ENCODE measurements around the gene FJX1. TPM values are rescaled to one million over a fixed set of nuclear protein-coding genes. Genes with fewer than 3 reads are reported as not detected.
A peak's percentile ranks its signal among the peaks of the same experiment; 100 is the strongest.

Gene FJX1
- polyA plus RNA-seq, 3 donors, result 0.05 TPM; not detected in 2

DNA sequence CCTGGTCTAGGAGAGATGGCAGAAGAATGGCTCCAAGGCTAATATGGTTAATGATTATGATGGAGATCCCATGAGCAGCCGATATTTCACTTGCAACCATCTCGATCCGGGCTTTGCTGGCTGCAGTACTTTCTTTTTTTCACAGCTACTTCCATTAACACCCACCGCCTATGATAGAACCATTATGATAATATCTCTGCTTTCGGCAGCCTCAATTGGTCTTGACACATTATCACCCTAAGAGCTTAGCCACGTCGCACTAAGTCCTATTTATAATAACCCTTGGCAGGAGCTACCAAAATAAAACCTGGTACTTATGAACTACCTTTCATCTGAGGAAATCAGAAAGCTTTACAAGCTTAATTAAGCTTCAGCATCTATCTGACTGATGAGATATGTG lies 7.6 kb upstream of the FJX1 start:
- Histone ChIP-seq H3K27ac (ENCODE audit: low read depth in 1 of 2, low read length in 2 of 2) (no peak overlapping the region), H3K9me3 (replicated peaks in 1 of 2; ENCODE audit: control insufficient read depth in 1 of 2, insufficient read depth in 1 of 2, low read length in 2 of 2) (no peaks in the 10 kb centered on the region), H4K20me1 (ENCODE audit: insufficient read depth, low read length) (no peaks in the 10 kb centered on the region), H3K4me1 (ENCODE audit: control insufficient read depth in 1 of 2, insufficient read depth in 2 of 2, low read length in 2 of 2) (no peaks in the 10 kb centered on the region), H3K4me2 (replicated peaks; ENCODE audit: extremely low read depth, low read length, poor library complexity, severe bottlenecking) (no peak overlapping the region), H3K79me2 (ENCODE audit: insufficient read depth, low read length) (no peaks in the 10 kb centered on the region), H3K36me3 (replicated peaks in 1 of 2; ENCODE audit: control insufficient read depth in 1 of 2, insufficient read depth in 2 of 2, low read length in 2 of 2) (no peaks in the 10 kb centered on the region), H3K9ac (ENCODE audit: insufficient read depth, low read length, poor library complexity, severe bottlenecking) (no peak overlapping the region), H3K4me3 (replicated peaks in 1 of 3; ENCODE audit: low read depth in 2 of 3, low read length in 3 of 3) (no peak overlapping the region), H2AFZ (ENCODE audit: insufficient read depth, low read depth, low read length, poor library complexity, severe bottlenecking) (no peak overlapping the region), H3K27me3 (ENCODE audit: control insufficient read depth in 2 of 2, insufficient read depth in 2 of 2, low read length in 2 of 2) (peaks cover 6 to 14% of the 10 kb centered on the region in 2 donors)
- H3K36me3 Mint-ChIP-seq, result no peaks in the 10 kb centered on the region
- 97% methylated on average over 6 of the region's 7 CpGs for WGBS (ENCODE audit: insufficient coverage)
- no peak for DNase-seq
- H3K27me3 Mint-ChIP-seq (ENCODE audit: low read depth in 3 of 3), result peaks cover 10 to 33% (median 28%) of the 10 kb centered on the region in 3 donors
- TF ChIP-seq CTCF (IDR thresholded peaks at IDR 0.05), result no peak
- no peak overlapping the region for H3K27ac Mint-ChIP-seq
- no peak overlapping the region for H3K4me3 Mint-ChIP-seq
- intact Hi-C loops (cut with micrococcal nuclease), result loop anchor here (10.0 kb wide), 3 partner anchors 204 to 874 kb away; no protein-coding TSS in a partner anchor
- H3K9me3 Mint-ChIP-seq, result no peaks in the 10 kb centered on the region
- H3K4me1 Mint-ChIP-seq, result no peaks in the 10 kb centered on the region

DNA sequence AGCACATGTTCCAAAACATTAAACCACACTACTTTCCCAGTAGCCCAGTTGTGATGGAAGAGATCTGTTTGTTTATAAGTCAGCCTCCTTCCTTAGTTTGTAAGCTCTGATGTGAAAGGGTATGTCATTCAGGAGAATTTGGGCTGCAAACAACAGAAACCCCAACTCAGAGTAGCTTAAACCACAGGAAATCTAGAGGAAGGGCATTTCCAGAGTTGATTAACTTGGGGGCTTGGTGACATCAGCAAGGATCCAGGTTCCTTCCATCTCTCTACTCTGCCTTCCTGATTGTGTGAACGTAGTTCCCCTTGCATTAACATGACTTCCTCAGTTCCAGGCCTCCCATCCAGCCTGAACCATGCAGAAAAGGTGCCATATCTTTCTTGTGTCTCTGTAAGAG lies 6.5 kb upstream of the FJX1 start:
- Histone ChIP-seq H3K4me2 (replicated peaks; ENCODE audit: extremely low read depth, low read length, poor library complexity, severe bottlenecking) (no peak overlapping the region), H3K79me2 (ENCODE audit: insufficient read depth, low read length) (no peaks in the 10 kb centered on the region), H3K27me3 (ENCODE audit: control insufficient read depth in 2 of 2, insufficient read depth in 2 of 2, low read length in 2 of 2) (peaks cover 13 to 17% of the 10 kb centered on the region in 2 donors), H3K4me1 (ENCODE audit: control insufficient read depth in 1 of 2, insufficient read depth in 2 of 2, low read length in 2 of 2) (no peaks in the 10 kb centered on the region), H3K27ac (ENCODE audit: low read depth in 1 of 2, low read length in 2 of 2) (no peak overlapping the region), H3K9me3 (replicated peaks in 1 of 2; ENCODE audit: control insufficient read depth in 1 of 2, insufficient read depth in 1 of 2, low read length in 2 of 2) (no peaks in the 10 kb centered on the region), H3K36me3 (replicated peaks in 1 of 2; ENCODE audit: control insufficient read depth in 1 of 2, insufficient read depth in 2 of 2, low read length in 2 of 2) (no peaks in the 10 kb centered on the region), H4K20me1 (ENCODE audit: insufficient read depth, low read length) (no peaks in the 10 kb centered on the region), H3K4me3 (replicated peaks in 1 of 3; ENCODE audit: low read depth in 2 of 3, low read length in 3 of 3) (no peak overlapping the region), H2AFZ (ENCODE audit: insufficient read depth, low read depth, low read length, poor library complexity, severe bottlenecking) (no peak overlapping the region), H3K9ac (ENCODE audit: insufficient read depth, low read length, poor library complexity, severe bottlenecking) (no peak overlapping the region)
- Mint-ChIP-seq H3K4me1 (no peaks in the 10 kb centered on the region), H3K27ac (no peak overlapping the region), H3K36me3 (no peaks in the 10 kb centered on the region), H3K4me3 (no peak overlapping the region), H3K9me3 (peaks cover 0 to 1% (median 0%) of the 10 kb centered on the region in 7 donors), H3K27me3 (ENCODE audit: low read depth in 3 of 3) (peaks cover 12 to 34% (median 30%) of the 10 kb centered on the region in 3 donors)
- no peak for TF ChIP-seq CTCF (IDR thresholded peaks at IDR 0.05)
- 0% methylated on average over 1 of the region's 1 CpG for WGBS (ENCODE audit: insufficient coverage)
- intact Hi-C loops (cut with micrococcal nuclease), result loop anchor here (10.0 kb wide), 3 partner anchors 203 to 873 kb away; no protein-coding TSS in a partner anchor
- DNase-seq, result peak in 1 of 3 donors; percentile 39

Data from CD14-positive monocyte (primary cell).